DMS 273 treated with DMSO at 0.1 percent for 48 hours (cell line): ENCODE results near the gene SERAC1.
"Not testable (repeated sequence)": the region's sequence is repeated elsewhere in the genome, so short reads cannot be mapped to it uniquely, and the experiment has no call there.

ENCODE experiments used
- DNase-seq: peaks from one replicate; lab custom pipeline; 2025; lab: John Stamatoyannopoulos, UW

The SERAC1 gene

GRCh38 chr6:158168040-158168289, at the start of gene SERAC1:
Gene SERAC1 (minus strand): TSS chr6:158168262. CDS start chr6:158158363, 9,899 bp downstream.
- no peak for DNase-seq

- peak; percentile 66 for DNase-seq
Measured at GRCh38 chr6:158213925-158214674, 46.0 kb upstream of the SERAC1 start.

GRCh38 chr6:158211273-158212055, 43.4 kb upstream of the SERAC1 start:
- no peak for DNase-seq

- DNase-seq, result not testable (repeated sequence)
Measured at GRCh38 chr6:158209582-158210333, 41.7 kb upstream of the SERAC1 start.

- not testable (repeated sequence) for DNase-seq
Measured at GRCh38 chr6:158208226-158209030, 40.4 kb upstream of the SERAC1 start.

GRCh38 chr6:158207422-158207788, 39.3 kb upstream of the SERAC1 start:
- DNase-seq, result no peak

GRCh38 chr6:158206740-158207421, 38.8 kb upstream of the SERAC1 start:
- DNase-seq, result no peak

GRCh38 chr6:158205169-158205944, 37.3 kb upstream of the SERAC1 start:
- DNase-seq, result no peak

- no peak for DNase-seq
Measured at GRCh38 chr6:158198461-158198860, 30.4 kb upstream of the SERAC1 start.

GRCh38 chr6:158194487-158195280, 26.6 kb upstream of the SERAC1 start:
- no peak for DNase-seq

GRCh38 chr6:158191761-158192160, 23.7 kb upstream of the SERAC1 start:
- no peak for DNase-seq

GRCh38 chr6:158191032-158191431, 23.0 kb upstream of the SERAC1 start:
- DNase-seq, result no peak

- DNase-seq, result no peak
Measured at GRCh38 chr6:158188591-158188990, 20.5 kb upstream of the SERAC1 start.

- no peak for DNase-seq
Measured at GRCh38 chr6:158185729-158186456, 17.8 kb upstream of the SERAC1 start.

- DNase-seq, result no peak
Measured at GRCh38 chr6:158184608-158185007, 16.5 kb upstream of the SERAC1 start.

- not testable (repeated sequence) for DNase-seq
Measured at GRCh38 chr6:158183174-158183972, 15.3 kb upstream of the SERAC1 start.

- not testable (repeated sequence) for DNase-seq
Measured at GRCh38 chr6:158177712-158178111, 9.7 kb upstream of the SERAC1 start.

GRCh38 chr6:158175111-158175510, 7.0 kb upstream of the SERAC1 start:
- DNase-seq, result no peak
